ENCODE measurements around the gene FARP2.
"Not testable (repeated sequence)": the region's sequence is repeated elsewhere in the genome, so short reads cannot be mapped to it uniquely, and the experiment has no call there.

The FARP2 gene, protein sequence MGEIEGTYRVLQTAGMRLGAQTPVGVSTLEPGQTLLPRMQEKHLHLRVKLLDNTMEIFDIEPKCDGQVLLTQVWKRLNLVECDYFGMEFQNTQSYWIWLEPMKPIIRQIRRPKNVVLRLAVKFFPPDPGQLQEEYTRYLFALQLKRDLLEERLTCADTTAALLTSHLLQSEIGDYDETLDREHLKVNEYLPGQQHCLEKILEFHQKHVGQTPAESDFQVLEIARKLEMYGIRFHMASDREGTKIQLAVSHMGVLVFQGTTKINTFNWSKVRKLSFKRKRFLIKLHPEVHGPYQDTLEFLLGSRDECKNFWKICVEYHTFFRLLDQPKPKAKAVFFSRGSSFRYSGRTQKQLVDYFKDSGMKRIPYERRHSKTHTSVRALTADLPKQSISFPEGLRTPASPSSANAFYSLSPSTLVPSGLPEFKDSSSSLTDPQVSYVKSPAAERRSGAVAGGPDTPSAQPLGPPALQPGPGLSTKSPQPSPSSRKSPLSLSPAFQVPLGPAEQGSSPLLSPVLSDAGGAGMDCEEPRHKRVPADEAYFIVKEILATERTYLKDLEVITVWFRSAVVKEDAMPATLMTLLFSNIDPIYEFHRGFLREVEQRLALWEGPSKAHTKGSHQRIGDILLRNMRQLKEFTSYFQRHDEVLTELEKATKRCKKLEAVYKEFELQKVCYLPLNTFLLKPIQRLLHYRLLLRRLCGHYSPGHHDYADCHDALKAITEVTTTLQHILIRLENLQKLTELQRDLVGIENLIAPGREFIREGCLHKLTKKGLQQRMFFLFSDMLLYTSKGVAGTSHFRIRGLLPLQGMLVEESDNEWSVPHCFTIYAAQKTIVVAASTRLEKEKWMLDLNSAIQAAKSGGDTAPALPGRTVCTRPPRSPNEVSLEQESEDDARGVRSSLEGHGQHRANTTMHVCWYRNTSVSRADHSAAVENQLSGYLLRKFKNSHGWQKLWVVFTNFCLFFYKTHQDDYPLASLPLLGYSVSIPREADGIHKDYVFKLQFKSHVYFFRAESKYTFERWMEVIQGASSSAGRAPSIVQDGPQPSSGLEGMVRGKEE

DNA sequence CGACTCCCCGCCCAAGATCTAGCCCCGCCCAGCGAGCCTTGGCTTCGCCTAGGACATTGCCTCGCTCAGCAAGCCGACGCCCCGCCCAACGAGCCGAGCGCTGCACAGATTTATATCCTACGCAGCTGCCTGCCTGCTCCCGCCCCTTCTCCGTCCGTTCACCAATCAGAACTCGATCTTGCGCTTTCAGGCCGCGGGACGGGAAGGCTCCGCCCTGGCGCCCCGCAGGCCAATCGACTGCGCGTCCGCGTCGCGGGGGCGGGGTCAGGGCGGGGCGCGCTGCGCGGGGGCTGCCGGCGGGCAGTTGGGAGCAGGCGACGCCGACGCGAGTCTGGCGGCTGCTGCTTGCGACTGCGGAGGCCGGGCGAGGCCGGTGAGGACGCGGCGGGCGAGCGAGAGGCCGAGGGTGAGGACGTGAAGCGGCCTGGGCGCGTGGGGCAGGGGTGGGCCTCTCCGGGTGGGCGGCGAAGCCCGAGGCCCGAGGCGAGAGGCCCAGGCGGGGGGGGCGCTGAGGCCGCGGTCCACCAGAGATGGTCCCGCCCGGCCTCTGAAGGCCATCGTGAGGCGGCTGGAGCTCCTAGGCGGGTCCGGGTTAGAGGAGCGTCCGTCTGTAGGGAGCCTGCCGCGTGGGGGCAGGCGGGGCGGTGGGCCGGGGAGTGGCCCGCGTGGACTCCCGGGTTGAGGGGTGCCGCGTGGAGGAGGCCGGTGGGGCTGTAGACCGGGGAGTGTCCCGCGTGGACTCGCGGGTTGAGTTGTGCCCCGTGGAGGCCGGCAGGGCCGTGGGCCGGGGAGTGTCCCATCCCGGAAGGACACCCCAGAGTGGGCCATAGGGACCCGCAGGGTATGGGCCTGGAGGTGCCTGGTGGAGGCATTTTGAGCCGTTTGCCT, at the start of gene FARP2:
Gene FARP2, plus strand, starts transcription at position 303 of the 888 bp plus-strand sequence. CDS start 16,823 bp downstream, outside the sequence.
- peak within 1 kb of the TSS; percentile 52 for H3K4me3 ChIP-seq (ENCODE audit: low read depth, low read length)

DNA sequence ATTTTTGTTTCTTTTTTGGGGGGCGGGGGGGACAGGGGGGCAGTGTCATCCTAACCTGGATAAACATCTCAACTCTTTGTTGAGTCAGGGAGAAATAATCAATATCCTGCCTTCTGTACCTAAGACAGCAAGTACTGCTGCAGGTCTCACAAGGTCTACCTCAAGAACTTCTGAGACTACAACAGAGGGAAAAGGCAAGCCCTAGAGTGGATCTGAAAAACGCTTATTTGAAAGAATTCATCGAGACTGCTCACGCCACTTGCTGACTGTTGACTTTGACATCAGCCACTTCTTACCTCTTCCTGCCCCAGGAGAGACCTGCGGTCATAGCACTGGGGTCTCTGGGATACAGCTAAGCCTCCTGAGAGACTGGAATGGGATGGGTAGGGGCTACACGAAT, 49.0 kb upstream of the FARP2 start:
- H3K4me3 ChIP-seq (ENCODE audit: low read depth, low read length), result no peak overlapping the region

DNA sequence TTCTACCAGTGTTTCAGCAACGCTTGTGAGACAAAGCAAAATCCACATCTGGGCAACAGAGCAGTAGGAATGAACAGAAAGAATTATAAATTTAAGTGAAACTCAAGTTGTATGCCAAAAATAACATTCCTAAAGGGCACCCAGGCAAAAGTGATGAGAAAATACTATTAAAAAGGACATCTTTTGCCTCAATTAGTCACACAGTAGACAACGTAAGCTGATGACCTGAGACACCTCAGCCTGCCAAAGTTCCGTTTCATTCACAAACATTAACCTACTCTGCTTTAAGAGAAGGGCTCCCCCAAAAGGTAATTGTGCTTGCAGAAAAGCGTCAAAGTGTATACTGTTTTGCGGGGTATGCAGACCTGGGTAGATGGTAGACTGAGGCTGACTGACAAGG, 47.8 kb upstream of the FARP2 start:
- no peak overlapping the region for H3K4me3 ChIP-seq (ENCODE audit: low read depth, low read length)

DNA sequence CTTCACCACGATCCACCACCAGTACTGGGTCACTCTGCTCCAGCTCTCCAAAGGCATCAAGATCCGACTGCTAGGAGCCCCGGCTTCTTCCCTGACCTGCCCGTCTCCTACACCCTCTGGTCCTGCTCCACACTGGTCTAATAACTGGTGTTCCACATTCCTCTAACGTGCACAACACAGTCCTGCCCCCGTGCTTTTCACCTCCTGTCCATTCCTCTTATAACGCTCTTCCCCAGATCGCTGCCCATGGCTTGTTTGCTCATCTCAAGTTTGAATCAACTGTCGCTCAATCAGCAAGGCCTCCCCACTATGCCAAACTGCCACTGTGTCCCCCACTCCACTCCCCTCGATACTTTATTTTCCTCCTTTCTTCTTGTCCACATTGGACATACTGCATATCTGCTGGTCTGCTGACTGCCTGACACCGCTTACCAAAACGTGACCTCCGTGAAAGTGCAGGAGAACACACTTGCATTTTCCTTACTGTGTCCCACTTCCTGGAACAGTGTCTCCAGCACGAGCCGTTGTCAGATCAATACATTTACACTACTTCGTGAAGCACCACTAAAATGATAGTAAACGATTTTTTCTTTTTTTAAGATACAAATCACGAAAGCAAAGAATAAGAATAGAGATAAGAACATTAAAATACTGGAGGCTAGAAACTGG, 47.1 kb upstream of the FARP2 start:
- no peak overlapping the region for H3K4me3 ChIP-seq (ENCODE audit: low read depth, low read length)

DNA sequence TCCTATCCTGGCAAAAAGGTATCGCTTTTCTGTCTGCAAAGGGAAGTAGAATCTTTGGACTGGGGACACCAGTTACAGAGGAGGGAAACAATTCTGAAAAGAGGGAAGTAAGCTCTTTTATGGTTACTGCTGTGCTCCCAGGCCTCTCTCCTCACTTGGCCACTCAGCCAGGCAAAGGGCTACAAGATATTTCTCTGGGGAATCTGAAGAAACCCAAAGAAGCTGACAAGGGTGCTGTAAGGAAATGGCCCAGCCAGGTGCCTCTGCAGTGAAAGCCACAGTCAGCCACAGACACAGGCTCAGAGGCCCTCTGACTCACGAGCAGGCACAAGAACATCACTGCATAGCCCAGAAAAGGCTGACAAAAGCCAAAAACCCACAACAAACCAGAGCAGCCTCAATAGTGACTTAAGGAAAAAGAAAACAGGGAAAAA, 46.4 kb upstream of the FARP2 start:
- H3K4me3 ChIP-seq (ENCODE audit: low read depth, low read length), result no peak overlapping the region

DNA sequence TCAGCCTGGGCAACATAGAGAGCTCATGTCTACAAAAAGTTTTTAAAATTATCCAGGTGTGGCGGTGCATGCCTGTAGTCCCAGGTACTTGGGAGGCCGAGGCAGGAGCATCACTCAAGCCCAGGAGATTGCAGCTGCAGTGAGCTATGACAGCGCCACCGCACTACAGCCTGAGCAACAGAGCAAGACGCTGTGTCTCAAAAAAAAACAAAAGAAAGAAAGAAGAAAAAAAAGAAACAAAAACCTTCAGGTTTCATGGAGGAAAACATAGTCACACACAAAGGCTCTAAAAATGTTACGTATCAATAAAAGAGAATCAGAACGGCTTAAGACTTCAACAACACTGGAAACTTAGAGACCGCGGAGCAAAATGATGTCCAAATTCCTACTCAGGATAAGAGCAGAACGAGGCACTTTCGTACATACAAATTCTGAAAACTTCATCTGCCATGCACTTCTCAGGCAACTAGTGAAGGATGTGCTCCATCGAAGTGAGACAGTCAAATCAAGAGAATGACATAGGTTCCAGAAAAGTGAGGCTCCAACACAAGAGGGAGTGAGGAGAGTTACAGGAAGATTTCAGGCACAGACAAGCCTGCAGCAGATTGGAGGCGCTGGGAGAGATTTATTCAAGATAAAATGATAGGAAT, 45.0 kb upstream of the FARP2 start:
- H3K4me3 ChIP-seq (ENCODE audit: low read depth, low read length), result no peak overlapping the region

DNA sequence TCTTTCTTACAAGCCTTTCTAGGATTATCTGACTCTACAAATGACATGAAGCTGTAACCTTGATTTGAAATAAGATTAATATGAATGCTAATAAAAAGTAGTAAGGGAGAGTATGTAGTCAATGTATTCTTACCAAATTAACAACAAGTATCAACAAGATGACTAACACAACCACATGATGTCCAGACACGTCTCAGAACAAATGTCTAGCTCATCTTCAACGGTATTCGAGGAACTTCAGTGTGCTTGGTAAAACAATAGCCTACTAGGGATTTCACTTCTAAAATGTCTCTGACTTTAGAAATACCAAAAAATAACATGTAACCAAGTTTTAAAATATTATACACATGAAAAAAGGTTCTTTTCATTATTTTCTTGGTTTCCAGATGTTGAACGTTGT, 44.0 kb upstream of the FARP2 start:
- H3K4me3 ChIP-seq (ENCODE audit: low read depth, low read length), result no peak overlapping the region

DNA sequence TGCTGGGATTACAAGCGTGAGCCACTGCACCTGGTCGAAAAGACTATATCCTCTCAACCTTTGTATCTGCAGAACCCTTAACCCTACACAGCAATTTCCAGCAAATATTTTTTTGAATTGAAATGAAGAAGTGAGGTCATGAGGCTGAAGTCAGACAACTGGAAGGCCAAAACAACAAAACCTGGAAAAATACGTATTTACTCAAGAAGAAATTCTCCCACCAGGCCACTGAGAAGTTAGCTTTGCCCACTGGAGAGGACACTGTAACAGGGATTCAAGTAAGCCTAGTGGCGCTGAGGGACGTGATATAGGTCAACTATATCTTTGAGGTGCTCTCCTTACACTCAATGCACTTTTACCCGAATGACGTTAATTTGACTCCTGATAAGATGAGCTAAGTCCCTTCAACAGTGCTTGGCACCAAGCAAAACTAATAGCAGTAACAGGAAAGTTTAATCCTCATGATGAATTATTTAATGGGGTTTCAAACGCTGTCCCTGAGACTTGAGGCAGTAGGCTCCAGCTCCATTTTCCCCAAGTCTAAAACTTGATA, 42.5 kb upstream of the FARP2 start:
- peak overlapping the region; percentile 97 for H3K4me3 ChIP-seq (ENCODE audit: low read depth, low read length)

DNA sequence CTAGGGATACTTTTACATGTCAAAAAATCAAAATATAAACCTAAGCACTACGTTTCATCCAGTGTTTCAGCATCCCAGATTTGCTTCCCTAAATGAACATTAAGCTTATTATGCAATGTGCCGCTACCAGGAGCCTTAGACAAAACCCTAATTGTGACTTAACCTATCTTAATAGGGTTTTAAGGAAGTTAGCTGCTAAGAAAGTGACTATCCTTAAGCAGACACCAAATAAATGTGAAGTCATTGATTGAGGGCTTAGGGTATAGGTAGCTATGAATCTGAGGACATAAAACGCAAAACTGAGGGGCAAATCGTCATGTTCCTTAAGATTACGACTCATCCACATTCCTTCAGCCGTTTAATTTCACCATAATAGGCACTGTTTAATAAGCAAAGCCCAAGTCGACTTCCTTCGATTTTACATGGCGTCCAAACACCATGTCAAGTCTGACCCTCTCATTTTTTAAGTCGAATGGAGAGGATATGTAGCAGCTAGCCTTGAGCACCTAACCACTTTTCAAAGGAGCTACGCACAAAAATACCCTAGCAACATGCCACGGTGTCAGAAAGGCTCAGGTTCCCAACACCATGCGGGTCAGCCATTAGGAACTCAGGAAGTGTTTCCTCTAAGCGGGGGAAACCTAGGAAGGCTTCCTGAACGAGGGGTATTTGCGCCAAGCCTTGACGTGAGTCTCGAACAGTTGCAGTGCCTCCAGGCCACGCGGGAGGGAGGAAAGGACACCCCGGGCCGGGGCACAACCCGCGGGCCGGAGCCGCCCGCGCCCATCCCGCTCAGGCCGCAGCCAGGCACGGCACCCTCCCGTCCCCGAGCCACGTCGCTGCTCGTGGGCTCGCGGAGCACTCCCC, 41.6 kb upstream of the FARP2 start:
- peak overlapping the region; percentile 97 for H3K4me3 ChIP-seq (ENCODE audit: low read depth, low read length)

DNA sequence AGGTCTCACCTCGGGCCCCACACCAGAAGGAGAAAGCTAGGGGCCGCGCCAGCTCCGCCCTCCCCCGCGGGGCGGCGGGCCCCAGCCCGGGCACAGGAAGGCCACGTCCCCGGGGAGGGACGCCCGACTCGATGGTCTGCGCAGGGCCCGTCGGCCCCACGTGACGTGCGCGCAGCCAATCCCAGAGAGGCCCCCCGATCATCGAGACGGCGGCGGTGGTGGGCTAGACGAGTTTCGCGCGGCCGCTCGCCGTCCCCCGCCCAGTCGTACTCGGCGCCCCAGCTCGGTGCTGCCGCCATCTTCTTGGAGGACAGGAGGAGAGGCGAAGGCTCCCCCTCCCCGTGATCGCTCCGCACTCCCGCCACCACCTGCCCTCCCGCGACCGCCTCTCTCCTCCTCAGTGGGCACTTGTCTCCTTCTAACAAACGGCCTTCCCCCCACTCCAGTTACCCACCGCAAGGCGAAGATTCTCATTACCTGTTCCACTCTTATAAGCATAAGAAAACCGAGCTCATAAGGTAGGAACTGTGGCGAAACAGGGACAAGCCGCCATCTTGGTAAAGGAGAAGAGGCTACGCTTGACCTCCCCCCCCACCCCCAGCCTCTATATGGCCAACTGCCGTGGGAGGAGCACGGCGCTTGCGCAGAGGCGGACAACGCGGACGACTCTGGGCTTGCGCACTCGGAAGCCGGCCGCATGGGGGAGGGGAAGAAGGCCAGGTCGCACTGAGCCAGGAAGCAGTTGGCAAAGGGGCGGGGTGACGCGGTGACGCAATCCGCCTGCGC, 40.8 kb upstream of the FARP2 start, which contains the start of gene HDLBP:
Gene HDLBP, minus strand, starts transcription at position 580 of the 786 bp plus-strand sequence. CDS start 48,803 bp downstream, outside the sequence.
- peak within 1 kb of the TSS; percentile 98 for H3K4me3 ChIP-seq (ENCODE audit: low read depth, low read length)

DNA sequence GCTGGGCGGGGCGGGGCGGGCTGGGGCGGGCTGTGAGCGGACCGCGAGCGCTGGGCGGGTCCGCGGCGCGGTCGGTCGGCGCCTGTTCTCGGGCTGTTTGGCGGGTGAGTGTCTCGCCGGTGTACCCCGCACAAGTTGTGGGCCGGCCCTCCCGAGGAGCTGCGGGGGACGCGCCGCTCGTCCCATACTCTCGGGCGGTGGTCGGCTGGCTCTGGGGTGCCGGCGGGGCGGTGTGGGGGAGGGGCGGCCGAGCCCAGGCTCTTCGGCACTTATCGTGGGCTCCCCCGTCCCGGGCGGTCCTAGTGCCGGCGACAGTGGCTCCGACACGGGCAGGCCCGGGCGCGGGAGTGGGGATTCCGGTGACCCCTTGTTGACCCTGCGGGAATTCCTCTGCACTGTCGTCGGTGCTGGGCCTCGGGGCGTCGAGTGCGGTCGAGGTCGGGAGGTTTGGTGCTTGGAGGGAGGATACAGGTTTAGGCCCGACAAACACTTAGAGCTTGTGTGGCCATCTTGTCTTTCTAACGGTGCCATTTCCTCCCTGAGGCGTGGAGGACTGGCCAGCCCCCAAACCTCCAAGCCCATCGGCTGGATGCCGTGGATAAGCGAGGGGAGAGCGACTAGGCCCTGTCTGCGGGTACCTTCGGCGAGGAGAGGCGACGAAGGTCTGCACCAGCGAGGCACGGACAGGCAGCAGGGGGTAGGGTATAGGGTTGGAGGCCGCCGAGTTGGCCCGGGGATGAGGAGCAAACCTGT, 40.0 kb upstream of the FARP2 start, which contains the start of gene SEPTIN2:
Gene SEPTIN2, plus strand, starts transcription at position 47 of the 753 bp plus-strand sequence. CDS start 8,308 bp downstream, outside the sequence.
- peak within 1 kb of the TSS; percentile 98 for H3K4me3 ChIP-seq (ENCODE audit: low read depth, low read length)

DNA sequence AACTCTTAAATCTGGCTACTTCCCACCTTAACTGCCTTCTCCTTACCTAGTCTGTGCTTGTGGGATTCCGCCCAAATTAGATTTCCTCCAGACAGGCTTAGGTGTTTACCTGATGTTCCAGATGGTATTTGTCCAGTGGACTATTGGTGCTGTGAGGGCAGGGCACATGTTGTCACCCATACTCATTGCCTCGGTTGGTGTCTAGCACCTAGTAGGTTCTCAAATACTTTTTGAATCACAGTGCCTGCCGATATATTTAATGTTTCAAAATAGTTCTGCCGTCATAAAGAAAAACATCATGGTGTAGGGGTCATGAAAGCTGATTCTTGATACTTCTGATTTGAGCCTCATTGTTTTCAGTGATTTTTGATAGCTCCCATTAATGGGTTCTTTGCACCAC, 39.3 kb upstream of the FARP2 start:
- H3K4me3 ChIP-seq (ENCODE audit: low read depth, low read length), result peak overlapping the region; percentile 98

DNA sequence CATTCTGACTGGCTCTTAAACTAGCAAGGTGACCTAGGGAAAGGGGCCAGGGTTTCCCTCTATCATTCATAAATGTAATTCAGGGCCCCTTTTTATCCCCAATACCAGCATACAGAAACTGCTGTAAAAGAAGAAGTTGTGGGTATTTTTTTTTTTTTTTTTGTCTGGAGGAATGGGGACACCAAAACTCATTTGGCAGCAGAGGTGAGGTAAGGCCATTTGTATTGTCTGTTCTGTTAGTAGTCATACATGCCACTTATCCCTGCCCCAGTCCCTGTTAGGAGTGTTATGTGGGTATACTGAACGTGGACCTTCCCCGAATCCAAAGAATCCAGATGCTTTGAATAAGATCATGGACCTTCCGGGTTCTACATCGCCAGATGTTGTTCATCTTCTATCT, 38.7 kb upstream of the FARP2 start:
- peak overlapping the region; percentile 98 for H3K4me3 ChIP-seq (ENCODE audit: low read depth, low read length)

DNA sequence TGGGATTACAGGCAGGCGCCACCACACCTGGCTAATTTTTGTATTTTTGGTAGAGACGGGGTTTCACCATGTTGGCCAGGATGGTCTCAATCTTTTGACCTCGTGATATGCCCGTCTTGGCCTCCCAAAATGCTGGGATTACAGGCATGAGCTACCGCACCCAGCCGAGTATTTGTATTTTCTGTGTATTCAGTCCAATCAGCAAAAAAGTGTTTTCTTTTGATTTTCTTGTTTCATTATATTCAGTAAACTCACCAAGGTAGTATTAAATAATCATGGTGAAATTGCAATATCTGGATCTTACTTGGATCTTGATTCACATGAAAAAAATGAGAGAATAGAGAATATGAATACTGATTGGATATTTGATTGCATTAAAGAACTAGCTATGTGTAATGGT, 37.3 kb upstream of the FARP2 start:
- not testable (repeated sequence) for H3K4me3 ChIP-seq (ENCODE audit: low read depth, low read length)

DNA sequence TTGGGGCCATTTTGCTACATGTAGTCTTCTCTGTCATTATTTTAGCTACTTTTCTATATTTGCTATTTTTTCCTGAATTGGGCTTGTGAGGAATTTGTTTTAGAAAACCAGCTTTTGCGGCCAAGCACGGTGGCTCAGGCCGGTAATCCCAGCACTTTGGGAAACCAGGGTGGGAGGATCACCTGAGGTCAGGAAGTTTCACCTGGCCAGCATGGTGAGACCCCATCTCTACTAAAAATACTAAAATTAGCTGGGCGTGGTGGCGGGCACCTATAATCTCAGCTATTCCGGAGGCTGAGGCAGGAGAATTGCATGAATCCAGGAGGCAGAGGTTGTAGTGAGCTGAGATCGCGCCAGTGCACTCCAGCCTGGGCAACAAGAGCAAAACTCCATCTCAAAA, 35.7 kb upstream of the FARP2 start:
- no peak overlapping the region for H3K4me3 ChIP-seq (ENCODE audit: low read depth, low read length)

DNA sequence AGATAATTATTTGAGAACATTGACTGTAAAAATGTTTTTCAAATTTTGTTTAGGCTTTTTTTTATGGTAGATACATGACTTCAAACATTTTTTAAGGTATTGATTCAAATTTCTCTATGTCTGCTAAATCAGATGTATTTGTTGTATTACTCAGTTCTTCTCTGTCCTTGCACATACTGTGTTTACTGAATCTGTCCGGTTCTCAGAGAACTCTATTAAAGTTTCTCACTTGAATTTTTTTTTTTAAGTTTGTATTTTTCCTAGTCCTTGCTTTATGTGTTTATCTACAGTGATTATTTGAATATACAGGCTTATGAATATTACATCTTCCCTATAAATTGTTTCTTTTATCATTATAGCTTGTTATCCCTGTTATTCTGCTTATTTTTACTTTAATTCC, 35.1 kb upstream of the FARP2 start:
- H3K4me3 ChIP-seq (ENCODE audit: low read depth, low read length), result no peak overlapping the region
